Heart left ventricle (tissue), 16 donors: ENCODE measurements around the gene CYB5A. TPM values are rescaled to one million over a fixed set of nuclear protein-coding genes. Genes with fewer than 3 reads are reported as not detected.
A peak's percentile ranks its signal among the peaks of the same experiment; 100 is the strongest.

ENCODE experiments used
- ATAC-seq, 4 donors: fragments of 200-7000 bp; cut with Tn5 transposase; one replicate each; pipeline ENCODE4 v1.9.1; 2020 to 2022; ENCODE audit warnings: moderate library complexity in 4 of 4, mild to moderate bottlenecking in 3 of 4, moderate number of reproducible peaks in 1 of 4
- DNase-seq, 5 donors: peaks; one replicate each; pipeline ENCODE4 v3.0.0-alpha.2; 2020
- H3K27ac ChIP-seq, 12 donors: fragments of 200-600 bp; sonication (generic) in 4 of 12; one replicate each; pipeline versions ENCODE4 v1.5.0 to v1.8.0; 2016 to 2022; ENCODE audit warnings: mild to moderate bottlenecking in 2 of 12
- H3K27me3 ChIP-seq, 9 donors: fragments of 200-600 bp; sonication (generic) in 2 of 9; one replicate each; pipeline versions ENCODE4 v1.5.1 to v1.8.0; 2016 to 2022; ENCODE audit warnings: mild to moderate bottlenecking in 3 of 9
- H3K36me3 ChIP-seq, 9 donors: fragments of 200-600 bp; sonication (generic) in 2 of 9; one replicate each; pipeline versions ENCODE4 v1.5.0 to v1.8.0; 2018 to 2022; ENCODE audit warnings: mild to moderate bottlenecking in 2 of 9
- H3K4me1 ChIP-seq, 12 donors: fragments of 200-600 bp; sonication (generic) in 4 of 12; one replicate each; pipeline versions ENCODE4 v1.5.0 to v1.8.0; 2016 to 2022; ENCODE audit warnings: mild to moderate bottlenecking in 3 of 12
- H3K4me3 ChIP-seq, 12 donors: fragments of 200-600 bp; sonication (generic) in 4 of 12; one replicate each; pipeline versions ENCODE4 v1.5.0 to v1.8.0; 2017 to 2022; ENCODE audit warnings: mild to moderate bottlenecking in 9 of 12, moderate library complexity in 4 of 12
- H3K9me3 ChIP-seq, 12 donors: fragments of 200-600 bp; sonication (generic) in 4 of 12; one replicate each; pipeline versions ENCODE4 v1.5.0 to v1.8.0; 2016 to 2022; ENCODE audit warnings: mild to moderate bottlenecking in 1 of 12
- CTCF ChIP-seq, 12 donors: fragments of 200-600 bp; sonication (generic) in 4 of 12; IDR thresholded peaks; one replicate each; pipeline versions ENCODE4 v1.5.0 to v1.8.0; 2018 to 2022; ENCODE audit warnings: antibody characterized with exemption in 12 of 12, mild to moderate bottlenecking in 5 of 12
- POLR2A ChIP-seq, 2 donors: fragments of 450-650 bp; IDR thresholded peaks; one replicate each; pipeline ENCODE4 v1.6.1; 2017; ENCODE audit warnings: antibody characterized with exemption in 2 of 2, mild to moderate bottlenecking in 2 of 2, moderate library complexity in 2 of 2
- WGBS, 4 donors: extraction: QIAGEN DNeasy Blood & Tissue Kit in 2 of 4; methylation state at CpG; one replicate each; pipeline versions ENCODE4 v1.1.5 to v1.1.7; 2013 to 2018; 5-methylcytosine and 5-hydroxymethylcytosine counted together
- intact Hi-C, 10 donors: fragments of 100-400 bp; cut with DNase I; formaldehyde crosslinking; loops; one replicate each; pipeline versions ENCODE4 v1.11.1 to v1.14.2; 2022
- polyA plus RNA-seq, 2 donors: library from polyadenylated mRNA; stranded (reverse); fragments of 200-250 nt; gene quantifications; one replicate each; pipeline ENCODE4 v1.2.3, GENCODE V29; 2013
- total RNA-seq, 9 donors: library from RNA; depleted of rRNA in 2 of 9; stranded (reverse); fragments of >200 nt in 2 of 9; fragmentation: NEBNext Ultra II Directional in 3 of 9; extraction: Animal tissue kit (Norgen Biotek cat#: 25700) in 3 of 9; gene quantifications; one replicate each; pipeline versions ENCODE4 v1.1.0 to v1.2.4, GENCODE V29; 2016 to 2023
- donor health status: ischemic (EF 13 %, LVEDD 7.1; RV severe dilation, severe dysfunction).
- donor health status: healthy with polysubstance abuse.
- donor health status: DM: no; HTN: yes; CAD: no.
- donor health status: DM: no; HTN: no; CAD: no.
- donor health status: ischemic (EF 25% LVEDD 6.9; RV normal size, moderate dysfunction).
- donor health status: ischemic (EF 25% LVEDD 5.7; RV mildly dilated, moderate dysfunction).
- donor health status: healthy.
- donor health status: DM: yes; HTN: yes; CAD: no.
- donor health status: ischemic (EF 35%, LVEDD 5.7; RV mildly dilated, moderate dysfunction).
- donor health status: nonischemic (EF 11% LVEDD 7.7; RV severe dilation, severe dysfunction).
- donor health status: DM: yes; HTN: yes; CAD: no.
- donor health status: PGD.
- donor health status: ischemic (EF 29% LVEDD 5.4; RV normal size, mild dysfunction).
- donor health status: nonischemic (EF 23%, LVEDD 6.1; RV moderate dilation, normal function).

The CYB5A gene
- total and polyA plus RNA-seq, 11 donors, result 46.5 to 146 (median 82.6) TPM

GRCh38 chr18:74248189-74248588, 43.6 kb downstream of the CYB5A start:
- Histone ChIP-seq H3K36me3 (peaks cover 0 to 17% (median 4%) of the 10 kb centered on the region in 9 donors), H3K4me1 (peaks cover 0 to 20% (median 8%) of the 10 kb centered on the region in 12 donors), H3K9me3 (no peaks in the 10 kb centered on the region), H3K27me3 (no peaks in the 10 kb centered on the region), H3K27ac (no peak overlapping the region), H3K4me3 (no peak overlapping the region)
- DNase-seq, result no peak
- TF ChIP-seq POLR2A (IDR thresholded peaks at IDR 0.05) (no peak), CTCF (IDR thresholded peaks at IDR 0.05) (no peak)
- no peak for ATAC-seq
- intact Hi-C loops, result loop anchor here in 2 of 10 donors (5.0 to 10.0 kb wide), 2 partner anchors 47 to 84 kb away; partner anchors contain the start of gene CYB5A (in 1 of the 2)
- WGBS, 4 donors, result 94 to 95% (median 95%) methylated on average over 6 of the region's 6 CpGs

GRCh38 chr18:74244554-74244953, 47.2 kb downstream of the CYB5A start:
- no peak overlapping the region for H3K4me3 ChIP-seq
- peaks cover 0 to 4% (median 0%) of the 10 kb centered on the region in 12 donors for H3K4me1 ChIP-seq
- intact Hi-C loops, result loop anchor here in 5 of 10 donors (5.0 to 10.0 kb wide), 4 partner anchors 50 to 98 kb away; partner anchors contain the start of gene CYB5A (in 1 of the 5)
- 91 to 95% (median 93%) methylated on average over 2 of the region's 2 CpGs for WGBS, 4 donors
- TF ChIP-seq CTCF (IDR thresholded peaks at IDR 0.05), result no peak
- DNase-seq (no peak), ATAC-seq (no peak)
- H3K36me3 ChIP-seq, result no peaks in the 10 kb centered on the region
- no peaks in the 10 kb centered on the region for H3K9me3 ChIP-seq
- H3K27ac ChIP-seq, result no peak overlapping the region
- peaks cover 0 to 9% (median 0%) of the 10 kb centered on the region in 9 donors for H3K27me3 ChIP-seq

GRCh38 chr18:74243127-74243526, 48.6 kb downstream of the CYB5A start:
- TF ChIP-seq CTCF (IDR thresholded peaks at IDR 0.05), result no peak
- no peak for TF ChIP-seq POLR2A (IDR thresholded peaks at IDR 0.05)
- Histone ChIP-seq H3K36me3 (no peaks in the 10 kb centered on the region), H3K9me3 (no peaks in the 10 kb centered on the region), H3K27me3 (peaks cover 0 to 9% (median 0%) of the 10 kb centered on the region in 9 donors), H3K4me1 (peaks cover 0 to 4% (median 0%) of the 10 kb centered on the region in 12 donors), H3K27ac (no peak overlapping the region), H3K4me3 (no peak overlapping the region)
- intact Hi-C loops, result loop anchor here in 9 of 10 donors (2.0 to 10.0 kb wide), 5 partner anchors 52 to 100 kb away; partner anchors contain the start of gene CYB5A (in 1 of the 9)
- no peak for DNase-seq
- no peak for ATAC-seq
- 59 to 70% (median 64%) methylated on average over 4 of the region's 4 CpGs for WGBS, 4 donors

GRCh38 chr18:74242438-74243096, 49.2 kb downstream of the CYB5A start:
- peak in 3 of 4 donors; percentile 72 to 85 (median 85) for ATAC-seq
- peak overlapping the region in 7 of 12 donors; percentile 14 to 42 (median 24) for H3K4me3 ChIP-seq
- peak in 3 of 5 donors; percentile 29 to 41 (median 40) for DNase-seq

More at GRCh38 chr18:74242438-74243096, 49.2 kb downstream of the CYB5A start:
- Histone ChIP-seq H3K27me3 (peaks cover 0 to 9% (median 0%) of the 10 kb centered on the region in 9 donors), H3K36me3 (no peaks in the 10 kb centered on the region), H3K9me3 (no peaks in the 10 kb centered on the region), H3K4me1 (peaks cover 0 to 4% (median 0%) of the 10 kb centered on the region in 12 donors), H3K27ac (no peak overlapping the region)
- TF ChIP-seq CTCF (IDR thresholded peaks at IDR 0.05) (peak in 11 of 12 donors; percentile 17 to 60 (median 53)), POLR2A (IDR thresholded peaks at IDR 0.05) (no peak)
- intact Hi-C loops, result loop anchor here (1.0 to 10.0 kb wide), 6 partner anchors 52 to 100 kb away; partner anchors contain the start of gene CYB5A (in 1 of the 10)
- 54 to 62% (median 60%) methylated on average over 17 of the region's 17 CpGs for WGBS, 4 donors
